Fibroblast of lung (primary cell): ENCODE data around the gene PXDC1.

Source experiments
- EZH2 ChIP-seq: IDR thresholded peaks from 2 replicates; pipeline ENCODE4 v1.5.1; 2012; ENCODE audit warnings: low read length, control low read depth, mild to moderate bottlenecking; ENCODE audit errors: missing control alignments
- TF ChIP-seq, protein P1 (sequence below), 2 donors: IDR thresholded peaks in 1 of 2; conservative IDR thresholded peaks in 1 of 2; 1 replicate in 1 of 2; 2 replicates in 1 of 2; pipeline ENCODE4 v1.5.1; 2011 to 2012; ENCODE audit warnings: low read length in 2 of 2, control low read depth in 1 of 2, inconsistent platforms in 1 of 2, low read depth in 1 of 2, mild to moderate bottlenecking in 1 of 2

DNA sequence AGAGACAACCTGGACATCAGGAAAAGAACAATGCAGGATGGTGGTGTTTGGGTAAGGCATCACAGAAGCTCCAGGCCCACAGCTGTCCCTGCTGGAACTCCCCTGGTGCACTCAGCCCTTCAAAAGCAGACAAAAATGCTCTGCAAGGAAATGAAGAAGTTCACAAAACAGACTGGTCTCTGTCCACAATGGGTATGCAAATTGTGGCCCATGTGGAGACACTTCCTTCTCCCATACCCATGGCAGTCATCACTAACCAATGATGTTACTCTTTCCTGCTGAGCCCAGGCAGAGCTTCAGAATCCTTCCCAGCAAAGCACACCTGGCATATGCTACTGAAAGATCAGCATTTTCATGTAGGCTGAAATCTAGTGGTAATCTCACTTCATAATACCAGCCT lies 42.6 kb upstream of the PXDC1 start:
- TF ChIP-seq, protein P1, sequence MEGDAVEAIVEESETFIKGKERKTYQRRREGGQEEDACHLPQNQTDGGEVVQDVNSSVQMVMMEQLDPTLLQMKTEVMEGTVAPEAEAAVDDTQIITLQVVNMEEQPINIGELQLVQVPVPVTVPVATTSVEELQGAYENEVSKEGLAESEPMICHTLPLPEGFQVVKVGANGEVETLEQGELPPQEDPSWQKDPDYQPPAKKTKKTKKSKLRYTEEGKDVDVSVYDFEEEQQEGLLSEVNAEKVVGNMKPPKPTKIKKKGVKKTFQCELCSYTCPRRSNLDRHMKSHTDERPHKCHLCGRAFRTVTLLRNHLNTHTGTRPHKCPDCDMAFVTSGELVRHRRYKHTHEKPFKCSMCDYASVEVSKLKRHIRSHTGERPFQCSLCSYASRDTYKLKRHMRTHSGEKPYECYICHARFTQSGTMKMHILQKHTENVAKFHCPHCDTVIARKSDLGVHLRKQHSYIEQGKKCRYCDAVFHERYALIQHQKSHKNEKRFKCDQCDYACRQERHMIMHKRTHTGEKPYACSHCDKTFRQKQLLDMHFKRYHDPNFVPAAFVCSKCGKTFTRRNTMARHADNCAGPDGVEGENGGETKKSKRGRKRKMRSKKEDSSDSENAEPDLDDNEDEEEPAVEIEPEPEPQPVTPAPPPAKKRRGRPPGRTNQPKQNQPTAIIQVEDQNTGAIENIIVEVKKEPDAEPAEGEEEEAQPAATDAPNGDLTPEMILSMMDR (conservative IDR thresholded peaks at IDR 0.05 in 1 of 2, IDR thresholded peaks at IDR 0.05 in 1 of 2; ENCODE audit: low read depth in 1 of 2, low read length in 2 of 2) = no peak
- TF ChIP-seq EZH2 = no peak
